T-cell (primary cell): ENCODE measurements around the gene KPNB1. TPM values are rescaled to one million over a fixed set of nuclear protein-coding genes. Genes with fewer than 3 reads are reported as not detected.
A peak's percentile ranks its signal among the peaks of the same experiment; 100 is the strongest.

Experiments
- ATAC-seq, 4 experiments: fragments of 200-7000 bp in 3 of 4; fragments of 150-1000 bp in 1 of 4; cut with Tn5 transposase; replicated peaks in 1 of 4; 1 replicate in 3 of 4; 2 replicates in 1 of 4; pipeline ENCODE4 v1.10.0; 2021; ENCODE audit warnings: moderate library complexity in 3 of 4, mild to moderate bottlenecking in 2 of 4, moderate number of reproducible peaks in 1 of 4
- CTCF ChIA-PET, 2 donors: fragments of 300-600 bp; sonication (Branson Sonifier 250); formaldehyde crosslinking; loops; one replicate each; lab custom pipeline; 2022; ENCODE audit warnings: antibody characterized with exemption in 2 of 2; lab: Charles Lee
- POLR2A ChIA-PET, 2 donors: fragments of 300-600 bp; sonication (Branson Sonifier 250); formaldehyde crosslinking; loops; one replicate each; lab custom pipeline; 2022; ENCODE audit warnings: antibody characterized with exemption in 2 of 2; lab: Charles Lee
- DNase-seq, 35 experiments: peaks; one replicate each; pipeline versions ENCODE4 v3.0.0 to v3.0.0-alpha.2; 2013 to 2023
- H3K27ac ChIP-seq: one replicate; pipeline ENCODE4 v1.5.1; 2013; ENCODE audit warnings: low read length
- H3K27me3 ChIP-seq, 2 experiments: replicated peaks in 1 of 2; 1 replicate in 1 of 2; 2 replicates in 1 of 2; pipeline versions ENCODE4 v1.6.1 to v1.7.0; 2013; ENCODE audit warnings: low read length in 1 of 2, mixed read lengths in 1 of 2; ENCODE audit not compliant: control insufficient read depth in 2 of 2, insufficient read depth in 2 of 2; ENCODE audit errors: extremely low read depth in 1 of 2
- H3K36me3 ChIP-seq, 2 donors: 1 replicate in 1 of 2; 2 replicates in 1 of 2; pipeline versions ENCODE4 v1.6.1 to v1.7.0; 2013; ENCODE audit warnings: low read length in 1 of 2; ENCODE audit not compliant: control insufficient read depth in 2 of 2, insufficient read depth in 1 of 2; ENCODE audit errors: extremely low read depth in 1 of 2
- H3K4me1 ChIP-seq, 2 experiments: 1 replicate in 1 of 2; 2 replicates in 1 of 2; pipeline versions ENCODE4 v1.6.1 to v1.7.0; 2013; ENCODE audit warnings: low read length in 2 of 2, mixed read lengths in 1 of 2; ENCODE audit not compliant: insufficient read depth in 2 of 2, control insufficient read depth in 1 of 2; ENCODE audit errors: extremely low read depth in 1 of 2
- H3K4me3 ChIP-seq, 2 donors: 1 replicate in 1 of 2; 2 replicates in 1 of 2; pipeline versions ENCODE4 v1.5.1 to v1.7.0; 2013; ENCODE audit warnings: mild to moderate bottlenecking in 2 of 2, low read length in 1 of 2, moderate library complexity in 1 of 2; ENCODE audit not compliant: control insufficient read depth in 1 of 2; ENCODE audit errors: extremely low read depth in 1 of 2
- H3K9me3 ChIP-seq: 2 replicates; pipeline ENCODE4 v1.7.0; 2013
- H3K27ac Mint-ChIP-seq, 2 donors: one replicate each; pipeline ENCODE4 v1.8.0; 2020 to 2021; ENCODE audit warnings: mild to moderate bottlenecking in 2 of 2, mixed read lengths in 2 of 2
- H3K27me3 Mint-ChIP-seq, 2 donors: one replicate each; pipeline ENCODE4 v1.8.0; 2021 to 2022; ENCODE audit warnings: mixed read lengths in 2 of 2
- H3K36me3 Mint-ChIP-seq: one replicate; pipeline ENCODE4 v1.8.0; 2021; ENCODE audit warnings: mixed read lengths
- H3K4me1 Mint-ChIP-seq, 3 donors: one replicate each; pipeline ENCODE4 v1.8.0; 2020 to 2022; ENCODE audit warnings: mixed read lengths in 3 of 3, mild to moderate bottlenecking in 1 of 3
- H3K4me3 Mint-ChIP-seq, 3 donors: one replicate each; pipeline ENCODE4 v1.8.0; 2020 to 2022; ENCODE audit warnings: mild to moderate bottlenecking in 3 of 3, mixed read lengths in 3 of 3, moderate library complexity in 3 of 3
- H3K9me3 Mint-ChIP-seq, 3 donors: one replicate each; pipeline ENCODE4 v1.8.0; 2020 to 2022; ENCODE audit warnings: mixed read lengths in 3 of 3
- WGBS: methylation state at CpG from one replicate; pipeline ENCODE4 v1.1.5; 2013; ENCODE audit warnings: missing lambda C conversion rate; ENCODE audit not compliant: insufficient coverage; 5-methylcytosine and 5-hydroxymethylcytosine counted together
- total RNA-seq, 35 experiments: library from RNA in 6 of 35; stranded (reverse) in 6 of 35; fragments of 120-200 nt in 1 of 35; gene quantifications; one replicate each; pipeline versions ENCODE4 v1.2.1 to v1.2.4 and lab custom pipeline; 2013 to 2026

Gene KPNB1
- total RNA-seq, 5 donors from 2014 or later (not counting 1 experiment from before 2014, with no cell fraction given), result 216 to 262 (median 240) TPM

DNA sequence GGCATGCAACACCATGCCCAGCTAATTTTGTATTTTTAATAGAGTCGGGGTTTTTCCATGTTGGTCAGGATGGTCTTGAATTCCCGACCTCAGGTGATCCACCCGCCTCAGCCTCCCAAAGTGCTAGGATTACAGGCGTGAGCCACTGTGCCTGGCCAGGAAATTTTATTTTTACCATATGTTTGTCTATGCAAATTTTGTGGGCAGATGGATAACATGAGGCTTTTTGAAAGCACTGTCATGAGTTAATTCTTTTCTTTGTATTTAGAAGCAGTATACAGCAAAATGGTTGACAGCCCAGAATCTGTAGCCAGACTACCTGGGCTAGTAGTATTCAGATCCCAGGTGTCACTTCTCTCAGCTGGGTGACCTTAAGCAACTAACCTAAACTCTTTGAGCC lies 8.5 kb upstream of the KPNB1 start:
- no peak overlapping the region for H3K4me3 ChIP-seq
- H3K9me3 ChIP-seq, result no peaks in the 10 kb centered on the region
- DNase-seq, result no peak
- Mint-ChIP-seq H3K27ac (no peak overlapping the region), H3K9me3 (no peaks in the 10 kb centered on the region), H3K36me3 (peaks cover 4% of the 10 kb centered on the region), H3K27me3 (no peaks in the 10 kb centered on the region), H3K4me1 (peaks cover 5 to 13% (median 5%) of the 10 kb centered on the region in 3 donors), H3K4me3 (no peak overlapping the region)
- H3K36me3 ChIP-seq, result peaks cover 0 to 5% of the 10 kb centered on the region in 2 donors
- H3K27me3 ChIP-seq, result no peaks in the 10 kb centered on the region
- ATAC-seq, result no peak
- H3K4me1 ChIP-seq, result peaks cover 0 to 6% of the 10 kb centered on the region in 2 experiments
- 100% methylated on average over 1 of the region's 4 CpGs for WGBS
- POLR2A ChIA-PET, result no interaction called here
- no peak overlapping the region for H3K27ac ChIP-seq
- CTCF ChIA-PET, result no interaction called here

DNA sequence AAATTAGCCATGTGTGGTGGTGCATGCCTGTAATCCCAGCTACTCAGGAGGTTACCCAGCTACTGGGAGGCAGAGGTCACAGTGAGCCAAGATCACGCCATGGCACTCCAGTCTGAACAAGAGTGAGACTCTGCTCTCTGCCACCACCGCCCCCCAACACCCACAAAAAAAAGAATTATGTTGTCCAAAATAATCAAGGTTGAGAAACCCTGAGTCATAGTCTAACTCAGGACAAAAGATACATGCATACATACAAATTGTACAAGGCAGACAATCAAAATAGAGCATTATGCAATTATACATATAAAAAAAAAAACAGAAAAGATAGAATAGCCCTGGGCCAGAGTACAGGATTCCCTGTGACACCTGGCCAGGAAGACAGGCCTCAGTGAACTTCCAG lies 6.6 kb upstream of the KPNB1 start:
- no peak for ATAC-seq
- Histone ChIP-seq H3K9me3 (no peaks in the 10 kb centered on the region), H3K4me3 (no peak overlapping the region), H3K27me3 (no peaks in the 10 kb centered on the region), H3K36me3 (no peaks in the 10 kb centered on the region), H3K4me1 (peaks cover 0 to 5% of the 10 kb centered on the region in 2 experiments), H3K27ac (no peak overlapping the region)
- no peaks in the 10 kb centered on the region for H3K27me3 Mint-ChIP-seq
- ChIA-PET CTCF (interaction anchor here (0.6 to 0.7 kb wide), 2 partner anchors 29 to 459 kb away, joined by 3 to 6 read pairs; no protein-coding TSS in a partner anchor), POLR2A (no interaction called here)
- H3K9me3 Mint-ChIP-seq, result no peaks in the 10 kb centered on the region
- DNase-seq, result no peak
- no peaks in the 10 kb centered on the region for H3K36me3 Mint-ChIP-seq
- no peak overlapping the region for H3K4me3 Mint-ChIP-seq
- WGBS, result 100% methylated on average over 1 of the region's 2 CpGs
- H3K4me1 Mint-ChIP-seq, result peaks cover 0 to 13% (median 7%) of the 10 kb centered on the region in 3 donors
- H3K27ac Mint-ChIP-seq, result no peak overlapping the region

DNA sequence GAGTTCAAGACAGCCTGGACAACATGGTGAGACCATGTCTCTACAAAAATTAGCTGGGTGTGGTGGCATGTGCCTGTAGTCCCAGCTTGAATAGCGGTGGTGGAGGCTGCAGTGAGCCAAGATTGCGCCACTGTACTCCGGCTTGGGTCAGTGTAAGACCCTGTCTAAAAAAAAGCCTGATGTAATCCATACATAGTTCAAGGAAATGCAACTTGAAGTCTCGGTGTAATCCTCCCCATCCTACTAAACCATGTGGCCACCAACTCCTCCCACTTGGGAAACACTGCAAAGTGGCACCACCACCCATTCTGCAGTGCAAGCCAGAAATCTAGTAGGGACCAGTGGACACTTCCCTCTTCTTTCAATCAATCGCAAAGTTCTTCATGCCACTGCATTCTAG lies 5.4 kb upstream of the KPNB1 start:
- WGBS, result 91% methylated on average over 4 of the region's 5 CpGs
- ChIA-PET CTCF (interaction anchor here in 1 of 2 donors (0.6 to 0.7 kb wide), 2 partner anchors 30 to 230 kb away, joined by 3 to 6 read pairs; no protein-coding TSS in a partner anchor), POLR2A (interaction anchor here (0.5 to 0.7 kb wide), 3 partner anchors 28 to 541 kb away, joined by 3 read pairs; partner anchors contain the start of gene PNPO (in 1 of the 2))
- Mint-ChIP-seq H3K9me3 (no peaks in the 10 kb centered on the region), H3K36me3 (no peaks in the 10 kb centered on the region), H3K4me3 (no peak overlapping the region), H3K27me3 (no peaks in the 10 kb centered on the region), H3K4me1 (peaks cover 11 to 20% (median 14%) of the 10 kb centered on the region in 3 donors), H3K27ac (no peak overlapping the region)
- no peak for DNase-seq
- Histone ChIP-seq H3K27me3 (no peaks in the 10 kb centered on the region), H3K27ac (no peak overlapping the region), H3K36me3 (no peaks in the 10 kb centered on the region), H3K9me3 (no peaks in the 10 kb centered on the region), H3K4me1 (peaks cover 5 to 15% of the 10 kb centered on the region in 2 experiments), H3K4me3 (no peak overlapping the region)
- ATAC-seq, result no peak

DNA sequence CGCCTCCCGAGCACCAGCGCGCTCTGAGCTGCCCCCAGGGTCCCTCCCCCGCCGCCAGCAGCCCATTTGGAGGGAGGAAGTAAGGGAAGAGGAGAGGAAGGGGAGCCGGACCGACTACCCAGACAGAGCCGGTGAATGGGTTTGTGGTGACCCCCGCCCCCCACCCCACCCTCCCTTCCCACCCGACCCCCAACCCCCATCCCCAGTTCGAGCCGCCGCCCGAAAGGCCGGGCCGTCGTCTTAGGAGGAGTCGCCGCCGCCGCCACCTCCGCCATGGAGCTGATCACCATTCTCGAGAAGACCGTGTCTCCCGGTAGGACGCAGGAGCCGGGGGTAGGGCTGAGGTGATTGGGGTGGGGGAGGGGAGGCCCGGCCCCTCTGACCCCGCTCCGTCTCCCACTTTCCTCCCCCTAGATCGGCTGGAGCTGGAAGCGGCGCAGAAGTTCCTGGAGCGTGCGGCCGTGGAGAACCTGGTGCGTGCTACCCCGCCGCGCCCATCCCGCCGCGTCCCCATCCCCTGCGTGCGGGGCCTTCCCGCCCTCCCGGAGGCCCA lies 329 bp downstream of the KPNB1 start:
- POLR2A ChIA-PET, result interaction anchor here (0.6 to 2.3 kb wide), 3 partner anchors 13 to 83 kb away, joined by 4 to 11 read pairs (median 4); partner anchors contain the start of gene TBX21 (in 1 of the 2)
- H3K27ac ChIP-seq, result peak overlapping the region; percentile 57
- peak overlapping the region; percentile 87 to 100 (median 91) for H3K4me3 Mint-ChIP-seq
- H3K27me3 ChIP-seq, result no peaks in the 10 kb centered on the region
- CTCF ChIA-PET, result interaction anchor here (0.7 to 3.3 kb wide), 13 partner anchors 9 to 1457 kb away, joined by 3 to 15 read pairs (median 3); partner anchors contain the start of genes CDK5RAP3 (in 1 of the 2), KANSL1 (in 1 of the 2), LRRC46 (in 1 of the 2) and MRPL10 (in 1 of the 2)
- DNase-seq (peak in 7 of 35 experiments; percentile 20 to 70 (median 40)), ATAC-seq (peak; percentile 7 to 10 (median 8))
- no peaks in the 10 kb centered on the region for H3K9me3 Mint-ChIP-seq
- no CpG with 5 or more reads among the region's 48 CpGs for WGBS
- H3K27ac Mint-ChIP-seq, result peak overlapping the region; percentile 95 to 100
- H3K27me3 Mint-ChIP-seq, result no peaks in the 10 kb centered on the region
- H3K4me1 Mint-ChIP-seq, result peaks cover 53 to 58% (median 54%) of the 10 kb centered on the region in 3 donors
- peak overlapping the region; percentile 74 to 87 for H3K4me3 ChIP-seq
- peaks cover 18 to 36% of the 10 kb centered on the region in 2 experiments for H3K4me1 ChIP-seq
- peaks cover 23% of the 10 kb centered on the region for H3K36me3 Mint-ChIP-seq
- no peaks in the 10 kb centered on the region for H3K9me3 ChIP-seq
- H3K36me3 ChIP-seq, result peaks cover 0 to 25% of the 10 kb centered on the region in 2 donors

DNA sequence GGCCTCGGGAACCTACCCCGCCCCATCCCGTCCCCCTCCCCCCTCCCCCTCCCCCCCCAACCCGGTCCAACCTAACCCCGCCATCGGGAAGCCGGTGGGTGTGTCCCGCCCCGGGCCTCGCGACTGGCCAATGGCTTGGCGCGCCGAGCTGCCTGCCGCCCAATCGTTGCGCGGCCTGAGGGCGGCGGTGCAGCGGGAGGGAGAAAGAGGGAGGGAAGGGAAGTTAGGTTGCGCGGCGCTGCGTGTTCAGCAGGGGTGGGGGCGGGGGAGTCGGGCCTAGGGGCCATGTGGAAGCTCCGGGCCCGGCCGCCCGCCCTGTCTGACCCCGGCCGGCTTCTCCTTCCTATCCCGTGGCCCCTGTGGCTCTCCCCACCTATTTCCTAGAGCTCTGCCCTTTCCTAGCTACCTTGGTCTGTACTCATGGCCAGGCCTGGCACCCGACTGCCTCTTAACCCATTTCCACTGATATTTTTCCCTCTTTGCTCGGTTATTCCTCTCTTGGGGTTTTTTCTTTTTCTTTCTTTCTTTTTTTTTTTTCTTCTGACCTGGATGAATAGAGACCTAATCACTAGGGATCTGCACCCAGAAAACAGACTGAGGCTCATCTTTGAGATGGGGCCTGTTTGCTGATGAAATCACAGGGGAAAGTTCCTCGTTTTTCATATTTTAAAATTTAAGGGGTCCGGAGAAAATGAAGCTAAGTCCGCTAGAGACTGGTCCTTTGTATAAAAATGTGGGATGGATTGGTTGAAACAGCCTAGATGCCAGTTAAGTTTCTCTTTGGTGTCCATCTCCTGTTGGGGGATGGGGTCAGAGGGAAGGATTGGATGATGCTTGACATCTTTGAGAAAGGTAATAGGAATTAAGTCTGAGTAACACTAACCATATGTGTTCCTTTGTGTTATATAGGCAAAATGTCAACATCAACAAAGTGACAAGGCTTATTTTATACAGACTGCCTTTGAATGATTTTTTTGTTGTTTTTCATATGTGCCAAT lies 1.1 kb downstream of the KPNB1 start:
- Histone ChIP-seq H3K36me3 (peaks cover 2 to 33% of the 10 kb centered on the region in 2 donors), H3K27me3 (no peaks in the 10 kb centered on the region), H3K27ac (peak overlapping the region; percentile 64), H3K4me3 (peak overlapping the region; percentile 44 to 87), H3K4me1 (peaks cover 19 to 39% of the 10 kb centered on the region in 2 experiments), H3K9me3 (no peaks in the 10 kb centered on the region)
- Mint-ChIP-seq H3K27me3 (no peaks in the 10 kb centered on the region), H3K9me3 (no peaks in the 10 kb centered on the region), H3K27ac (peak overlapping the region; percentile 92 to 93), H3K36me3 (peaks cover 31% of the 10 kb centered on the region), H3K4me1 (peaks cover 61 to 65% (median 62%) of the 10 kb centered on the region in 3 donors), H3K4me3 (peak overlapping the region; percentile 86 to 91 (median 86))
- ChIA-PET POLR2A (interaction anchor here (0.6 to 2.3 kb wide), 3 partner anchors 12 to 132 kb away, joined by 3 to 11 read pairs (median 4); no protein-coding TSS in a partner anchor), CTCF (interaction anchor here (0.7 to 3.3 kb wide), 3 partner anchors 9 to 74 kb away, joined by 3 to 15 read pairs (median 6); no protein-coding TSS in a partner anchor)
- ATAC-seq (peak; percentile 56 to 61 (median 58)), DNase-seq (peak; percentile 76 to 93 (median 84))
- under 1% methylated on average over 19 of the region's 39 CpGs for WGBS
